ENCODE results near the gene ACOT6.
A peak's percentile ranks its signal among the peaks of the same experiment; 100 is the strongest.
"Not testable (repeated sequence)": the region's sequence is repeated elsewhere in the genome, so short reads cannot be mapped to it uniquely, and the experiment has no call there.

ACOT6 gene

DNA sequence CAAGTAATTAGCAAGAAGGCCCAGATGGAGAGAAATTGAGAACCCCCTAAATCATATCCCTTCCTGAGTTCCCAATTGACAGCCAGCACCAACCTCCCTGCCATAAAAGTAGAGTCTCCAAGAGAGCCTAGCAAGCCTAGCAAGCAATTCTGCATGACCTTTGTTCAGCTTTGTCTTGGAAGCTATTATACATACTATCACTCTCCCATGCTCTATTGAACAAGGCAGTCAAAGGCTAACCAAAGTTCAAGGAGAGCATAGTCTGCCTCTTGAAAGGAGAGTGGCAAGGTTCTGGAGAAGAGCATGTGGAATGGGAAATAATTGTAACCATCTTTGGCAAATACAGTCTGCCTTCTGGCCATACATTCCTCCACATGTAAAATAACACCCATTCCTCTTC lies 12.8 kb upstream of the ACOT6 start:
- no peak for DNase-seq (ENCODE audit: low read depth)

GRCh38 chr14:73602994-73603393 lies 9.3 kb upstream of the ACOT6 start:
- DNase-seq (ENCODE audit: low read depth): no peak

GRCh38 chr14:73606271-73606670 lies 6.0 kb upstream of the ACOT6 start:
- no peak for DNase-seq (ENCODE audit: low read depth)

- no peak for DNase-seq (ENCODE audit: low read depth)
These were observed 5.1 kb upstream of the ACOT6 start for GRCh38 chr14:73607241-73607640.

DNA sequence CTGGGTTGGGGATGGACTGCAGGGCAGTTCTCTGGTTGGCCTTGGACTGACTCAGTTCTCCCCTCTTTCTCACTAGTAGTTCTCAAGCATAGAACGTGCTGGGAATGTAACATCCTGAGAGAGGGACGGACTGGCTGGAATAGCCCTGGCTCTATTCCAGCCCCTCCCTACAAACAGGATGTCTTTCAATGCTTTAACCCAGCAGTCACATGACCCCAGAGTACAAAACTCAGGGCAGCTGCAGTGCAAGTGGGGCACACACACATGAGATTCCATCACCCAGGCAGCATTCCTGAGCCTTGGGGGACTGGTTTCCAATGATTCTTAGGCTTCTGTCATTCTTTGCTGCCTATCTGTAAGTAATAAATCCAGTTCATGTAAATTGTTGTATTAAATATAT lies 1.6 kb upstream of the ACOT6 start:
- DNase-seq (ENCODE audit: low read depth): no peak

- DNase-seq (ENCODE audit: low read depth): no peak
These were observed 698 bp downstream of the ACOT6 start for GRCh38 chr14:73613046-73613383.

- DNase-seq (ENCODE audit: low read depth): no peak
These were observed 1.2 kb downstream of the ACOT6 start for GRCh38 chr14:73613419-73613963.

DNA sequence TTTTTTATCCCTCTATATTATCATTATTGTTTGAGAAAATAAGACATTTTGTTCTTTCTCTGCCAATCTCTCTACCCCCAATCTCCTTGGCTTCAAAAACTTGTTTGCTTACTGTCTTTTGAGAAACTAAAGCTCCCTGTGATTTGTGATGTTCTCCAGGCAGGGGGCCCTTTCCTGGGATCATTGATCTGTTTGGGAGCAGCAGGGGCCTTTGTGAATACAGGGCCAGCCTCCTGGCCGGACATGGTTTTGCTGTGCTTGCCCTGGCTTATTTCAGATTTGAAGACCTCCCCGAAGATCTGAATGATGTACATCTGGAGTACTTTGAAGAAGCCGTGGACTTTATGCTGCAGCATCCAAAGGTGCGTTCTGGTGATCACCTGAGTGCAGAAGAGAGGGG lies 4.5 kb downstream of the ACOT6 start:
- no peak for DNase-seq (ENCODE audit: low read depth)

DNA sequence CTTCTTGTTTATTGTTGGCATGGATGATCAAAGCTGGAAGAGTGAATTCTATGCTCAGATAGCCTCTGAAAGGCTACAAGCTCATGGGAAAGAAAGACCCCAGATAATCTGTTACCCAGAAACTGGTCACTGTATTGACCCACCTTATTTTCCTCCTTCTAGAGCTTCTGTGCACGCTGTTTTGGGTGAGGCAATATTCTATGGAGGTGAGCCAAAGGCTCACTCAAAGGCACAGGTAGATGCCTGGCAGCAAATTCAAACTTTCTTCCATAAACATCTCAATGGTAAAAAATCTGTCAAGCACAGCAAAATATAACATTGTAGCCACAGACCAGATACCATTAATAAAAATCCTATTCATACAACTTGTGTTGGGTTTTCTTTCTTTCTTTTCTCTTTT lies 7.2 kb downstream of the ACOT6 start:
- DNase-seq (ENCODE audit: low read depth): no peak

DNA sequence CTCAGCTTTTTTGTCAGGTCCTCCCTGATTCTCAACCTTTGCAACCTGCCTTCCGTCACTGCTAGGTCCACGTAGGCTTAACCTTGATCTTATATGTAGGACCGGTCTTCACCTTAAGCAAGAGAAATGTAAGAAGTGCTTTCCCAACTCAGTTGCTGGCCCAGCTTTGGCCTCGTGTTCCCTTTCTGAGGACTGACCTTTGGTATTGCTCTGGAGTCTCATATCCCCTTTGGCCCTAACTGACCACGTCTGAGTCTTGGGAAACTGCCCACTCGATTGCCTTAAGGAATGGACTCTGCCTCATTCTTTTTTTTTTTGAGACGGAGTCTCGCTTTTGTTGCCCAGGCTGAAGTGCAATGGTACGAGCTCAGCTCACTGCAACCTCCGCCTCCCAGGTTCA lies 8.0 kb downstream of the ACOT6 start:
- DNase-seq (ENCODE audit: low read depth): no peak

DNA sequence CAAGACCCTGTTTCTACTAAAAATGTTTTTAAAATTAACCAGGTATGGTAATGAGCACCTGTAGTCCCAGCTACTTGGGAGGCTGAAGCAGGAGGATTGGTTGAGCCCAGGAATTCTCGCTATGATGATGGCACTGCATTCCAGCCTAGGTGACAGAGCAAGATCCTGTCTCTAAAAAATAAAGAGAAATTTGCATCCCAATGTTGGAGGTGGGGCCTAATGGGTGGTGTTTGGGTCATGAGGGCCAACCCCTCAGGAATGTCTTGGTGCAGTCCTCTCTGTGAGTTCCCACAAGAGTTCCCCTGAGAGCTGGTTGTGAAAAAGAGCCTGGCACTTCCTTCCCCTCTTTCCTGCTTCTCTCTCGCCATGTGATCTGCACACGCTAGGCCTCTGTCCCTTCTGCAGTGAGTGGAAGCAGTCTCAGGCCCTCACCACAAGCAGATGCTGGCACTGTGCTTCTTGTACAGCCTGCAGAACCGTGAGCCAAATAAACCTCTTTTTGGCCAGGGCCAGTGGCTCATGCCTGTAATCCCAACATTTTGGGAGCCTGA lies 11.3 kb downstream of the ACOT6 start:
- DNase-seq (ENCODE audit: low read depth): no peak

DNA sequence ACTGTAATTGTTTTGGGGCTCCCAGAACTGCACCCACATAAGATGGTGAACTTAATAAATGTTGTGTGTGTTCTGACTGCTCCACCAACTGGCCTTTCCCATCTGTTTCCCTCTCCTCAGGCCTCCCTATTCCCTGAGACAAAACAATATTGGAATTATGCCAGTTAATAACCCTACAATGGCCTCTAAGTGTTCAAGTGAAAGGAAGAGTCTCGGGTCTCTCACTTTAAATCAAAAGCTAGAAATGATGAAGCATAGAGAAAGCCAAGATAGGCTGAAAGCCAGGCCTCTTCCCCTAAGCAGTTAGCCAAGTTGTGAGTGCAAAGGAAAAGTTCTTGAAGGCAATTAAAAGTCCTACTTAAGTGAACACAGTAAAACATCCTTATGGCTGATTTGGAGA lies 13.4 kb downstream of the ACOT6 start:
- no peak for DNase-seq (ENCODE audit: low read depth)

GRCh38 chr14:73627151-73627558 lies 14.8 kb downstream of the ACOT6 start:
- no peak for DNase-seq (ENCODE audit: low read depth)

DNA sequence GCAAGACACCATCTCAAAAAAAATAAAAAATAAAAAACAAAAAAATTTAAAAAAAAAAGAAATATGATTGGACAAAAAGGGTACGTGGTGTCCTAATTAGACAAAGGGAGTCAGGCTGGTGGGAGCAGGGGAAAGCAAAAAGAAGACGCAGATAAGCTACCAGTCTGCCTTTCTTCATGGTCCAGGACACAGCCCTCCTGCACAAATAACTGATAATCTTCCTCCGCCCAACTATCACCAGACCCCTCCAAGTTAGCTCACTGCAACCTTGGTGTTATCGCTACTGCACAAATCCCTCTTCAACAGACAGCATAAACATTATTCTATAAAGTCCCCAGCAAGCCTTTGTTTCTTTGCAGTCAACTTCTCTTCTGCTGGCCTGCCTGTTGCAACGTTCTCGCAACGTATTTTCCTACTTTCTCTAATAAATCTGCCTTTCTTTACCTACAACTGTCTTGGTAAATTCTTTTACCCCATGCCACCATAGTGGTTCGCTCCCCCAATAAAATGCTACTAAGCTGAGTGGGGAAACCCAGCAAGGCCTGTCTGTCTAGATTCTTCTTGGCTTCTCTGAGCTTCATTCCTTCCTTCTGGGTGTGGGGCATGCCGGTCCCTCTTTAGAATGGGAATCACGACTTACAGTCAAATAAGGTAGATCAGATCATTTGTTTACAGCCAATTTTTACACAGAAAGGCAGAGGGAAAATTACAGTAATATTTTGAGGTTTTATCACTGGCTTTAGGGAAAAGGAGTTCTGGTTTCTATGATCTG lies 17.9 kb downstream of the ACOT6 start:
- no peak for DNase-seq (ENCODE audit: low read depth)

DNA sequence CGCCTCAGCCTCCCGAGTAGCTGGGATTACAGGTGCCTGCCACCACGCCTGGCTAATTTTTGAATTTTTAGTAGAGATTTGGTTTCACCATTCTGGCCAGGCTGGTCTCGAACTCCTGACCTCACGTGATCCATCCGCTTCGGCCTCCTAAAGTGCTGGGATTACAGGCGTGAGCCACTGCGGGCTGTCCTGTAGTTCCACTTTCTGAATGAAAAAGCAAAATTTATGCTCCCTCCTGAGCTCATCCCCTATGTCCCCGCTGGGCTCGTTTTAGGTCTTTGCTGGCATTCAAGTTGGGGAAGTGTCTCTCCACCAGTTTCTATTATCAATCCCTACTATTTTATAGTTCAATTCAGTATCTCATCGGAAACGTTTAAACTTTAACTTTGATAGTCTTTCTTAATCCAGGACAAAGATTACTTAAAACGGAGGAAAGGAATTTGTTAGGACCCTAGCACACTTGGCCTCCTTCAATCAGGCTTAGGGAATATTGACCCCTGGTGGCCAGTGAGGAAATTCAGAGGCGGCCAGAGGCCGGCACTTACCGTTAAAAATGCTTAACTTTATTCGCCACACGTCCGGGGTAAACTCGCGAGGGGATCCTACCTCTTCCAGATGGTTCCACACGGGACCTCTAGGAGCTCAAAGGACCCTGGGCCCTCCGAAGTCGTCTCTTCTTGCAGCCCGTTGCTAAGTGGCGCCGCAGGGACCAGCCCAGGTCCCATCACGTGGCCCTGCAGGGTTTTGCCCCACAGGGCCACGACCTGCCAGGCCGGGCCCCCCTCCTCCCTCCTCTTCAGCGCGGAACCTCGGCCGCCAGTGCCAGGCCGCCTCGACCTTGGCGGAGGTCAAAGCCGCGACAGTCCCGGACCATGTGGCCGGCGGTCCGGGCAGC lies 21.0 kb downstream of the ACOT6 start:
- DNase-seq (ENCODE audit: low read depth): peak; percentile 30

DNA sequence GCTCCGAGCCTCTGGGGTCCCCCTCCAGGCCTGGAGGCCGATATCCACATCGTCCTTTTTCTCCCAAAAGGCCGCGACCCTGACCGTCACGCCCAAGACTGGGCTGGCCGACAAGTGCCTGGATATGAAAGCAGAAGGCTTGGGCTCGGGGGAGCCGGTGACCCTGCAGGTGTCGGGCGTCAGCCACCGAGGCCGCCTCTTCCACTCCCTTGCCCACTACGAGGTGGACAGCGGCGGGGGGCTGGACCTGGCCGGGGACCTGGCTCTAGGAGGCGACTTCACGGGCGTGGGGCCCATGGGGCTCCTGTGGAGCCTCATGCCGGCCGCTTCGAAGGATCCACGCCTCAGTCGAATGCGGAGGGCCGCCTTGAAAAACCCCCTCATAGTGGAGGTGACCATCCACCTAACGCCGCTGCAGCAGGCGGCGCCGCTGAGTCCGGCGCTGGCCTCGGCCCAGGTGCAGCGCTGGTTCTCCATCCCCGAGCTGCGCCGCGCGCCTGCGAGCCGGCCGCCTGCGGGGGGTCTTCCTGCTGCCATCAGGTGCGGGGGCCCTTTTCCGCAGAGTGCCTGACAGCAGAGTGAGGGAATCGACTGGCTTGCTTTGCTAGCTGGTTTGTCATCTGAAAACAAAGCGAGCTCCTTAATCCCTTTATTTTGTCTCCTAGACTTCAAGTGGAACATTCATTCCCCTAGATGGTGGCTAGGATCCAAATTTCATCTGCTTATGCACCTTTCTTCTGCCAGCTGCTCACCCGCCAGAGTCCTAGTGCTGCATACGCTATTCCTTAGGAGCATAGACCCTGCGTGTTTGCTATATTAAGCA lies 21.9 kb downstream of the ACOT6 start:
- DNase-seq (ENCODE audit: low read depth): no peak

- DNase-seq (ENCODE audit: low read depth): not testable (repeated sequence)
These were observed 24.0 kb downstream of the ACOT6 start for GRCh38 chr14:73636355-73636754.

DNA sequence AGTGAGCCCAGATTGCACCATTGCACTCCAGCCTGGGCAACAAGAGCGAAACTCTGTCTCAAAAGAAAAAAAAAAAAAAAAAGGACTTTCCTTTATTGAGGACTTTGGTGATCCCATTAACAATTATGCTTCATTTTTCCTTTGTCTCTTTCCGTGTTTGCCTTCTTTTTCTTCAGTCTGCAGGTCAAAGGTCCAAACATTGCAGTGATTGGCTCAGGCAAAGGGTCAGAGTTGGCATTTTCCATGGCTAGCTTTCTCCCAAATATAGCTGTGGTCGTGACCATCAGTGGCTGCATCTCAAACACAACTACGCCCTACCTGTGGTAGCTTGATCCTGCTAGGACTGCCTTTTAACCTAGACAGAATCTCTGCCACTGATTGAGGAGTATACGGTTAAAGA lies 25.5 kb downstream of the ACOT6 start:
- DNase-seq (ENCODE audit: low read depth): no peak

DNA sequence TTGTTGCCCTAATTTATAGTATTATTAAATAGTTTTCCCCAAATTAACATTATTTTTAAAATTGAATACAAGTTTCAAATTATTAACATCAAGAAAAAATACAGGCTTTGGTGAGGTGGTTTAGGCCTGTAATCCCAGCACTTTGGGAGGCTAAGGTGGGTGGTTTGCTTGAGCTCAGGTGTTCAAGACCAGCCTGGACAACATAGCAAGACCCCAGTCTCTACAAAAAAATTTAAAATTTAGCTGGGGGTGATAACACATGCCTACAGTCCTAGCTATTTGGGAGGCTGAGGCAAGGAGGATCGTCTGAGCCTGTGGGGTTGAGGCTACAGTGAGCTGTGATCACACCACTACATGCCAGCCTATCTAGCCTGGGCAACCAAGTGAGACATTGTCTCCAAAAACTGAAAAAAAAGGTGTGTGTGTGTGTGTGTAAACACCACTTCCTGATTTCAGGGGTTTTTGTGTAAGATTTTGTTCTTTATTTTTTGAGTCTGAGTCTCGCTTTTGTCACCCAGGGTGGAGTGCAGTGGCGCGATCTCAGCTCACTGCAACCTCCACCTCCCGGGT lies 28.6 kb downstream of the ACOT6 start:
- DNase-seq (ENCODE audit: low read depth): no peak

DNA sequence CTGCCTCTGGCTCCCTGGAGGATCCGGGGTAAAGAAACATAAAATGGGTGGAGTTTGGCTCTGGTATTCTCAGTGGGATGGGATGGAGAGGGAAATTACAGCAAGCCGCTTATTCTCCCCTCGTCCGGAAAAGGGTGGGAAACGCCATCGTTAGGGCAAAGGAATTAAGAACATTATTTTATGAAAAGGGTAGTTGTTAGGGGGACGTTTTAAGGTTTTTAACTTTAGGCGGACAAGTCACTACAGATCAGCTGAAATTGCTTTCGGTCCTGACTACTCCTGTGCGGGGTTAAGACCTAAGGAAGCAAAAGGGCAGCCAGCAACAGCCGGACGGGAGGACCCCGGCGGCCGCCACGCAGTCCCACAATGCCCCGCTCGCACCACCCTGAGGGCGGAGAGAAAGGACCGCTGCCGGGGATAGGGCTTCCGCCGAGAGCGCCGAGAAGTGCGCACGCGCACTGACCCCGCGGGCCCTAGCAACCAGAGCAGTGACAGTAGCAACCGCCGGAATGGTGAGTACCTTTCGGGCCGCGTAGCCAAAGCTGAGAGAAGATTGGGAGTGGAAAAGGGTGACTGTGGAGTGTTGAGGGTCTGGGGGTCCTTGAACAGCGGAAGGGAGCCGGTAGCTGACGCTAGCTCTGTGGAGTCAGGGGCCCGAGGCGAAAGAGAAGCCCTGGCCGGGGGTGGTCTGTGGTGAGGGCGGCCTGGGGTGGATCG lies 32.4 kb downstream of the ACOT6 start, which contains the start of gene DNAL1:
Gene DNAL1, plus strand, starts transcription at position 456 of the 717 bp plus-strand sequence. Its CDS starts 54 bp downstream, at position 510.
- peak; percentile 75 for DNase-seq (ENCODE audit: low read depth)

DNA sequence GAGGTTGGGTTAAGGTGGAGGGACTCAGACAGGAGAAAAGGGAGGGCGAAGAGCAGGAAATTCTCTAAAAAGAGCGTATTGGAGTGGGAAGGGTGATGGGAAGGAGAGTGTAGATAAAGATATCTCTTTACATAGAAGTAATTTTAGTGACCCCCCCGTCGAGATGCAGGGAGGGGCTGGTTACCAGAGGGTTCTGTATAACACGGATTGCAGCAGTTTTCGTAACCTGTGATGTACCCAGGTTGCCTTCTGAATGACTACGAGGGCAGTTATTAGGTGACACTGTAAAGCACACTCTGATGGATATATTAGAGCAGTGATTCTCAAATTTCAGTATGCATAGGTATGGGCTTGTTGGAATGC lies 32.9 kb downstream of the ACOT6 start:
- no peak for DNase-seq (ENCODE audit: low read depth)

Measured in stimulated activated CD8-positive, alpha-beta memory T cell treated with anti-CD3 and anti-CD28 coated beads, Interleukin-15, amount 100 ng/mL, for 1 hour (primary cell).